ENCODE results near the gene RAD51C. TPM values are rescaled to one million over a fixed set of nuclear protein-coding genes. Genes with fewer than 3 reads are reported as not detected.
"Not testable (repeated sequence)": the region's sequence is repeated elsewhere in the genome, so short reads cannot be mapped to it uniquely, and the experiment has no call there.

RAD51C gene
- total RNA-seq: 73.7 and 78.8 TPM in 2 replicates

- H3K36me3 Mint-ChIP-seq (ENCODE audit: low read depth): peaks cover 26% of the 10 kb centered on the region
- peaks cover 4% of the 10 kb centered on the region for H3K9me3 Mint-ChIP-seq
- intact Hi-C loops (cut with micrococcal nuclease): loop anchor here (1.0 to 5.0 kb wide), 4 partner anchors 18 to 175 kb away; no protein-coding TSS in a partner anchor
- peak within 1 kb of the TSS; percentile 96 for H3K27ac Mint-ChIP-seq
- H3K27me3 Mint-ChIP-seq: no peaks in the 10 kb centered on the region
- H3K4me1 Mint-ChIP-seq: peaks cover 21% of the 10 kb centered on the region
- H3K4me3 Mint-ChIP-seq: peak within 1 kb of the TSS; percentile 95
- DNase-seq: peak; percentile 97
Measured at GRCh38 chr17:58692239-58693055, at the start of gene RAD51C. RAD51C (plus strand) TSS chr17:58692602; CDS start chr17:58692644, 42 bp downstream.

GRCh38 chr17:58643147-58643546 lies 49.3 kb upstream of the RAD51C start:
- DNase-seq: no peak
- no peak overlapping the region for H3K27ac Mint-ChIP-seq
- H3K27me3 Mint-ChIP-seq: no peaks in the 10 kb centered on the region
- H3K9me3 Mint-ChIP-seq: no peaks in the 10 kb centered on the region
- no peaks in the 10 kb centered on the region for H3K4me1 Mint-ChIP-seq
- no peaks in the 10 kb centered on the region for H3K36me3 Mint-ChIP-seq (ENCODE audit: low read depth)
- no peak overlapping the region for H3K4me3 Mint-ChIP-seq
- intact Hi-C loops (cut with micrococcal nuclease): no loop called here

GRCh38 chr17:58648236-58648635 lies 44.2 kb upstream of the RAD51C start:
- Mint-ChIP-seq H3K4me3 (no peak overlapping the region), H3K4me1 (no peaks in the 10 kb centered on the region), H3K36me3 (ENCODE audit: low read depth) (no peaks in the 10 kb centered on the region), H3K27ac (no peak overlapping the region), H3K27me3 (peaks cover 2% of the 10 kb centered on the region), H3K9me3 (no peaks in the 10 kb centered on the region)
- no peak for DNase-seq
- intact Hi-C loops (cut with micrococcal nuclease): no loop called here

- Mint-ChIP-seq H3K4me3 (peak overlapping the region; percentile 78), H3K27ac (peak overlapping the region; percentile 99)
- intact Hi-C loops (cut with micrococcal nuclease): loop anchor here (2.0 kb wide), 1 partner anchor 45 kb away; no protein-coding TSS in a partner anchor
Measured at GRCh38 chr17:58657962-58658803, 34.2 kb upstream of the RAD51C start.

GRCh38 chr17:58658804-58659713 lies 33.3 kb upstream of the RAD51C start:
- no peaks in the 10 kb centered on the region for H3K9me3 Mint-ChIP-seq
- H3K27me3 Mint-ChIP-seq: peaks cover 13% of the 10 kb centered on the region
- H3K27ac Mint-ChIP-seq: peak overlapping the region; percentile 99
- H3K4me1 Mint-ChIP-seq: peaks cover 20% of the 10 kb centered on the region
- peaks cover 5% of the 10 kb centered on the region for H3K36me3 Mint-ChIP-seq (ENCODE audit: low read depth)
- intact Hi-C loops (cut with micrococcal nuclease): loop anchor here (1.0 to 2.0 kb wide), 6 partner anchors 27 to 346 kb away; partner anchors contain the start of genes RAD51C and TEX14
- DNase-seq: peak; percentile 94
- peak overlapping the region; percentile 78 for H3K4me3 Mint-ChIP-seq

More at GRCh38 chr17:58657962-58658803, 34.2 kb upstream of the RAD51C start:
- DNase-seq: peak; percentile 68
- not testable (repeated sequence) for H3K9me3 Mint-ChIP-seq; H3K36me3 Mint-ChIP-seq (ENCODE audit: low read depth)
- Mint-ChIP-seq H3K27me3 (peaks cover 13% of the 10 kb centered on the region), H3K4me1 (peaks cover 20% of the 10 kb centered on the region)

- H3K27me3 Mint-ChIP-seq: peaks cover 13% of the 10 kb centered on the region
- not testable (repeated sequence) for H3K9me3 Mint-ChIP-seq; H3K36me3 Mint-ChIP-seq (ENCODE audit: low read depth); DNase-seq
- intact Hi-C loops (cut with micrococcal nuclease): loop anchor here (1.0 to 2.0 kb wide), 6 partner anchors 27 to 346 kb away; partner anchors contain the start of genes RAD51C and TEX14
- peak overlapping the region; percentile 78 for H3K4me3 Mint-ChIP-seq
- peak overlapping the region; percentile 99 for H3K27ac Mint-ChIP-seq
- H3K4me1 Mint-ChIP-seq: peaks cover 20% of the 10 kb centered on the region
Measured at GRCh38 chr17:58659714-58660084, 32.7 kb upstream of the RAD51C start.

GRCh38 chr17:58660621-58661020 lies 31.8 kb upstream of the RAD51C start:
- DNase-seq: no peak
- intact Hi-C loops (cut with micrococcal nuclease): no loop called here
- H3K4me3 Mint-ChIP-seq: peak overlapping the region; percentile 73
- H3K4me1 Mint-ChIP-seq: peaks cover 20% of the 10 kb centered on the region
- peaks cover 5% of the 10 kb centered on the region for H3K36me3 Mint-ChIP-seq (ENCODE audit: low read depth)
- H3K27ac Mint-ChIP-seq: no peak overlapping the region
- H3K27me3 Mint-ChIP-seq: peaks cover 13% of the 10 kb centered on the region
- no peaks in the 10 kb centered on the region for H3K9me3 Mint-ChIP-seq

GRCh38 chr17:58661499-58661898 lies 30.9 kb upstream of the RAD51C start:
- Mint-ChIP-seq H3K36me3 (ENCODE audit: low read depth) (peaks cover 5% of the 10 kb centered on the region), H3K9me3 (no peaks in the 10 kb centered on the region), H3K27me3 (peaks cover 13% of the 10 kb centered on the region), H3K27ac (no peak overlapping the region), H3K4me1 (peaks cover 21% of the 10 kb centered on the region), H3K4me3 (no peak overlapping the region)
- no peak for DNase-seq
- intact Hi-C loops (cut with micrococcal nuclease): no loop called here

- peaks cover 11% of the 10 kb centered on the region for H3K4me1 Mint-ChIP-seq
- H3K27ac Mint-ChIP-seq: no peak overlapping the region
- intact Hi-C loops (cut with micrococcal nuclease): no loop called here
- H3K9me3 Mint-ChIP-seq: no peaks in the 10 kb centered on the region
- H3K27me3 Mint-ChIP-seq: peaks cover 21% of the 10 kb centered on the region
- no peaks in the 10 kb centered on the region for H3K36me3 Mint-ChIP-seq (ENCODE audit: low read depth)
- DNase-seq: no peak
- no peak overlapping the region for H3K4me3 Mint-ChIP-seq
Measured at GRCh38 chr17:58664302-58664701, 28.1 kb upstream of the RAD51C start.

- H3K27ac Mint-ChIP-seq: no peak overlapping the region
- no peaks in the 10 kb centered on the region for H3K9me3 Mint-ChIP-seq
- H3K4me1 Mint-ChIP-seq: peaks cover 6% of the 10 kb centered on the region
- peak overlapping the region; percentile 4 for H3K4me3 Mint-ChIP-seq
- DNase-seq: no peak
- intact Hi-C loops (cut with micrococcal nuclease): no loop called here
- peaks cover 24% of the 10 kb centered on the region for H3K27me3 Mint-ChIP-seq
- no peaks in the 10 kb centered on the region for H3K36me3 Mint-ChIP-seq (ENCODE audit: low read depth)
Measured at GRCh38 chr17:58665946-58666857, 26.2 kb upstream of the RAD51C start.

GRCh38 chr17:58666858-58667267 lies 25.5 kb upstream of the RAD51C start:
- Mint-ChIP-seq H3K27me3 (peaks cover 23% of the 10 kb centered on the region), H3K4me1 (peaks cover 6% of the 10 kb centered on the region), H3K4me3 (peak overlapping the region; percentile 4), H3K9me3 (no peaks in the 10 kb centered on the region), H3K36me3 (ENCODE audit: low read depth) (no peaks in the 10 kb centered on the region), H3K27ac (no peak overlapping the region)
- DNase-seq: peak; percentile 73
- intact Hi-C loops (cut with micrococcal nuclease): no loop called here

- Mint-ChIP-seq H3K4me1 (peaks cover 6% of the 10 kb centered on the region), H3K27me3 (peaks cover 23% of the 10 kb centered on the region), H3K9me3 (no peaks in the 10 kb centered on the region), H3K27ac (no peak overlapping the region), H3K4me3 (no peak overlapping the region), H3K36me3 (ENCODE audit: low read depth) (no peaks in the 10 kb centered on the region)
- no peak for DNase-seq
- intact Hi-C loops (cut with micrococcal nuclease): no loop called here
Measured at GRCh38 chr17:58667934-58668597, 24.3 kb upstream of the RAD51C start.

Measured in activated CD4-positive, alpha-beta T cell treated with anti-CD3 and anti-CD28 coated beads, Interleukin-2, amount 10 ng/mL, durations not matched to agents 24 days and 14 days (primary cell).